HCT116 (cell line): ENCODE data around the gene PVR. TPM values are rescaled to one million over a fixed set of nuclear protein-coding genes. Genes with fewer than 3 reads are reported as not detected.

ENCODE experiments used
- ATAC-seq: fragments of 200-7000 bp; cut with Tn5 transposase; 2 replicates; pipeline ENCODE4 v1.9.1; 2020; ENCODE audit warnings: mild to moderate bottlenecking, moderate library complexity
- BruUV-seq: library from RNA; stranded (reverse); fragments of 400-500 nt; replicated peaks from 2 replicates; lab custom pipeline; 2021; lab: Mats Ljungman, UMichigan
- CTCF ChIA-PET: fragments of 300-600 bp; sonication (Branson Sonifier 250); formaldehyde crosslinking; loops from one replicate; lab custom pipeline; 2021; ENCODE audit warnings: antibody characterized with exemption; lab: Charles Lee
- POLR2A ChIA-PET: fragments of 300-600, 350-600 bp; sonication (Branson Sonifier 250); formaldehyde crosslinking; loops from one replicate; lab custom pipeline; 2021; ENCODE audit warnings: antibody characterized with exemption; lab: Charles Lee
- RAD21 ChIA-PET, 2 experiments: fragments of 300-600 bp; sonication (Branson Sonifier 250); formaldehyde crosslinking; loops; one replicate each; lab custom pipeline; 2023; ENCODE audit warnings: low total read pairs in 2 of 2; ENCODE audit not compliant: uncharacterized antibody in 2 of 2, unreplicated experiment in 2 of 2, low non-redundant PET in 1 of 2; lab: Charles Lee
- DNase-seq: peaks from one replicate; pipeline ENCODE4 v3.0.0-alpha.2; 2010; ENCODE audit warnings: low read depth, low spot score
- H2AFZ ChIP-seq: fragments of 200-600 bp; shearing (Covaris generic), sonication (generic); 2 replicates; pipeline ENCODE4 v1.6.1; 2017; ENCODE audit warnings: low read depth, mixed run types, mixed read lengths, antibody characterized with exemption, low read length; ENCODE audit not compliant: poor library complexity, severe bottlenecking
- H3K27ac ChIP-seq: 2 replicates; pipeline ENCODE4 v1.5.1; 2012; ENCODE audit warnings: low read depth, low read length
- H3K27me3 ChIP-seq: fragments of 200-600 bp; sonication (generic); 2 replicates; pipeline ENCODE4 v1.6.1; 2016; ENCODE audit warnings: mixed run types, low read length, mixed read lengths; ENCODE audit not compliant: insufficient read depth
- H3K36me3 ChIP-seq, 2 experiments: fragments of 200-500 bp in 1 of 2; fragments of 200-600 bp in 1 of 2; sonication (Bioruptor generic) in 1 of 2; sonication (generic) in 1 of 2; 2 replicates each; pipeline versions ENCODE4 v1.5.1 to v1.6.1; 2014 to 2016; ENCODE audit warnings: low read length in 2 of 2, inconsistent platforms in 1 of 2, mixed read lengths in 1 of 2, mixed run types in 1 of 2; ENCODE audit not compliant: insufficient read depth in 2 of 2, control insufficient read depth in 1 of 2
- H3K4me1 ChIP-seq, 2 experiments: fragments of 200-600 bp in 1 of 2; sonication (generic) in 1 of 2; 2 replicates each; pipeline versions ENCODE4 v1.5.1 to v1.6.1; 2012 to 2017; ENCODE audit warnings: low read length in 2 of 2, inconsistent platforms in 1 of 2, mild to moderate bottlenecking in 1 of 2, mixed read lengths in 1 of 2, mixed run types in 1 of 2, moderate library complexity in 1 of 2; ENCODE audit not compliant: insufficient read depth in 2 of 2, control insufficient read depth in 1 of 2
- H3K4me2 ChIP-seq: fragments of 200-600 bp; sonication (generic); 2 replicates; pipeline ENCODE4 v1.6.1; 2017; ENCODE audit warnings: mixed run types, low read length, mixed read lengths
- H3K4me3 ChIP-seq, 2 experiments: fragments of 200-600 bp in 1 of 2; sonication (generic) in 1 of 2; replicated peaks in 1 of 2; 2 replicates each; pipeline ENCODE4 v1.5.1; 2011 to 2016; ENCODE audit warnings: low read length in 2 of 2, control low read depth in 1 of 2, low read depth in 1 of 2, mild to moderate bottlenecking in 1 of 2, mixed read lengths in 1 of 2, mixed run types in 1 of 2
- H3K79me2 ChIP-seq: fragments of 200-600 bp; sonication (generic); 2 replicates; pipeline ENCODE4 v1.6.1; 2017; ENCODE audit warnings: mild to moderate bottlenecking, mixed run types, low read length, moderate library complexity, mixed read lengths; ENCODE audit not compliant: insufficient read depth
- H3K9ac ChIP-seq: fragments of 200-600 bp; sonication (generic); 2 replicates; pipeline ENCODE4 v1.6.1; 2016; ENCODE audit warnings: low read length, mixed read lengths
- H3K9me2 ChIP-seq: fragments of 200-600 bp; sonication (generic), shearing (Covaris generic); 2 replicates; pipeline ENCODE4 v1.6.1; 2017; ENCODE audit warnings: mixed run types, mild to moderate bottlenecking, moderate library complexity; ENCODE audit not compliant: insufficient read depth
- H3K9me3 ChIP-seq, 2 experiments: fragments of 200-500 bp in 1 of 2; fragments of 200-600 bp in 1 of 2; sonication (Bioruptor generic) in 1 of 2; sonication (generic) in 1 of 2; 2 replicates each; pipeline ENCODE4 v1.6.1; 2014 to 2017; ENCODE audit warnings: low read length in 2 of 2, mixed read lengths in 2 of 2, inconsistent platforms in 1 of 2, low read depth in 1 of 2, mild to moderate bottlenecking in 1 of 2, mixed run types in 1 of 2, moderate library complexity in 1 of 2; ENCODE audit not compliant: control insufficient read depth in 1 of 2, insufficient read depth in 1 of 2
- H4K20me1 ChIP-seq: fragments of 200-600 bp; sonication (generic), shearing (Covaris generic); 2 replicates; pipeline ENCODE4 v1.6.1; 2017; ENCODE audit warnings: mixed run types, mild to moderate bottlenecking, moderate library complexity; ENCODE audit not compliant: insufficient read depth
- CBX3 ChIP-seq: IDR thresholded peaks from 2 replicates; pipeline ENCODE4 v1.6.1; 2012; ENCODE audit warnings: low read depth
- CTCF ChIP-seq, 3 experiments: fragments of 200-600 bp in 1 of 3; sonication (generic) in 1 of 3; IDR thresholded peaks in 2 of 3; conservative IDR thresholded peaks in 1 of 3; 2 replicates each; pipeline ENCODE4 v1.5.1; 2012 to 2017; ENCODE audit warnings: low read depth in 2 of 3, low read length in 2 of 3, antibody characterized with exemption in 1 of 3, borderline replicate concordance in 1 of 3, control low read depth in 1 of 3, mild to moderate bottlenecking in 1 of 3, mixed read lengths in 1 of 3, mixed run types in 1 of 3, moderate library complexity in 1 of 3; ENCODE audit not compliant: insufficient read depth in 1 of 3
- EZH2 ChIP-seq: fragments of 200-600 bp; sonication (generic); IDR thresholded peaks from 2 replicates; pipeline ENCODE4 v1.6.1; 2017; ENCODE audit warnings: antibody characterized with exemption, mixed run types
- EZH2phosphoT487 ChIP-seq: fragments of 200-600 bp; IDR thresholded peaks from 2 replicates; pipeline ENCODE4 v1.6.1; 2018; ENCODE audit warnings: antibody characterized with exemption, borderline replicate concordance
- FOSL1 ChIP-seq: IDR thresholded peaks from 2 replicates; pipeline ENCODE4 v1.6.1; 2012; ENCODE audit warnings: low read depth
- JUND ChIP-seq: IDR thresholded peaks from 2 replicates; pipeline ENCODE4 v1.6.1; 2012
- POLR2AphosphoS5 ChIP-seq: IDR thresholded peaks from 2 replicates; pipeline ENCODE4 v1.6.1; 2011; ENCODE audit warnings: mild to moderate bottlenecking, low read depth, low read length, moderate library complexity
- RAD21 ChIP-seq: IDR thresholded peaks from 2 replicates; pipeline ENCODE4 v1.6.1; 2012; ENCODE audit warnings: low read depth, mild to moderate bottlenecking
- SP1 ChIP-seq: IDR thresholded peaks from 2 replicates; pipeline ENCODE4 v1.6.1; 2012; ENCODE audit warnings: low read depth
- ZNF274 ChIP-seq: fragments of 200-500 bp; sonication (Bioruptor generic); IDR thresholded peaks from 2 replicates; pipeline ENCODE4 v1.6.1; 2014; ENCODE audit warnings: mild to moderate bottlenecking, low read depth, low read length, inconsistent platforms
- intact Hi-C: fragments of 100-400 bp; cut with micrococcal nuclease; formaldehyde crosslinking; loops from 2 replicates; pipeline ENCODE4 v1.10.0; 2022
- total RNA-seq: library from RNA; stranded (reverse); gene quantifications from one replicate; pipeline ENCODE4 v1.2.1, GENCODE V29; 2021; ENCODE audit not compliant: unreplicated experiment

Gene PVR
- total RNA-seq, 1 experiment from 2014 or later: 62.0 TPM

GRCh38 chr19:44626048-44626624, 17.6 kb upstream of the PVR start:
- Histone ChIP-seq H4K20me1 (no peaks in the 10 kb centered on the region), H3K9me2 (no peaks in the 10 kb centered on the region), H2AFZ (no peak overlapping the region), H3K27me3 (no peaks in the 10 kb centered on the region), H3K4me1 (peaks cover 13 to 29% of the 10 kb centered on the region in 2 experiments), H3K9me3 (peaks cover 0 to 7% of the 10 kb centered on the region in 2 experiments; a peak in 1 of 4 replicates), H3K36me3 (0 out of 4 replicates have a peak, but pooled peaks cover 0 to 8% of the 10 kb centered on the region in 2 experiments), H3K4me2 (peak overlapping the region; percentile 63), H3K4me3 (peak overlapping the region in 1 of 2 experiments; percentile 25; a peak in 2 of 4 replicates), H3K27ac (peak overlapping the region; percentile 55; the same call in 1 of the 2 replicates), H3K9ac (peak overlapping the region; percentile 26; the same call in 1 of the 2 replicates), H3K79me2 (no peaks in the 10 kb centered on the region)
- DNase-seq (peak; percentile 66), ATAC-seq (peak; percentile 88)
- ChIA-PET CTCF (interaction anchor here (1.3 kb wide), 1 partner anchor 43 kb away, joined by 4 read pairs; no protein-coding TSS in a partner anchor), POLR2A (interaction anchor here (0.9 to 1.8 kb wide), 3 partner anchors 18 to 845 kb away, joined by 3 to 5 read pairs (median 5); partner anchors contain the start of genes KCNN4 and PVR), RAD21 (no interaction called here)
- BruUV-seq: no TSS peak
- intact Hi-C loops: no loop called here
- TF ChIP-seq POLR2AphosphoS5 (peak; percentile 45; the same call in 1 of the 2 replicates), EZH2phosphoT487 (no peak), RAD21 (no peak), SP1 (peak; percentile 71), JUND (peak; percentile 71), EZH2 (no peak), ZNF274 (no peak), FOSL1 (peak; percentile 62), CBX3 (peak; percentile 34), CTCF (IDR thresholded peaks at IDR 0.05 in 2 of 3, conservative IDR thresholded peaks at IDR 0.05 in 1 of 3; ENCODE audit: borderline replicate concordance in 1 of 3, insufficient read depth in 1 of 3, low read depth in 2 of 3, low read length in 2 of 3) (no peak)
